H9 (cell line): ENCODE data around the gene SUFU. TPM values are rescaled to one million over a fixed set of nuclear protein-coding genes. Genes with fewer than 3 reads are reported as not detected.

Source experiments
- DNase-seq: peaks from one replicate; pipeline ENCODE4 v3.0.0-alpha.2; 2017
- H2AFZ ChIP-seq: one replicate; pipeline ENCODE4 v1.6.1; 2013; ENCODE audit warnings: mild to moderate bottlenecking, low read length, control low read depth, moderate library complexity
- H2AK5ac ChIP-seq: 2 replicates; pipeline ENCODE4 v1.6.1; 2013; ENCODE audit warnings: low read length, control low read depth, mixed read lengths; ENCODE audit not compliant: insufficient read length
- H2BK120ac ChIP-seq: one replicate; pipeline ENCODE4 v1.6.1; 2013; ENCODE audit warnings: low read depth, mild to moderate bottlenecking, low read length, control low read depth, inconsistent platforms; ENCODE audit not compliant: poor library complexity, severe bottlenecking
- H2BK12ac ChIP-seq: 2 replicates; pipeline ENCODE4 v1.6.1; 2013; ENCODE audit warnings: low read length, control low read depth, mixed read lengths, low read depth; ENCODE audit not compliant: insufficient read length
- H2BK15ac ChIP-seq: 2 replicates; pipeline ENCODE4 v1.6.1; 2013; ENCODE audit warnings: low read depth, low read length, control low read depth
- H2BK20ac ChIP-seq: one replicate; pipeline ENCODE4 v1.6.1; 2013; ENCODE audit warnings: low read depth, mild to moderate bottlenecking, low read length, control low read depth, inconsistent platforms; ENCODE audit not compliant: poor library complexity, severe bottlenecking
- H2BK5ac ChIP-seq: 2 replicates; pipeline ENCODE4 v1.6.1; 2013; ENCODE audit warnings: low read length, control low read depth, mixed read lengths; ENCODE audit not compliant: insufficient read length
- H3K14ac ChIP-seq: 2 replicates; pipeline ENCODE4 v1.6.1; 2013; ENCODE audit warnings: low read length, control low read depth; ENCODE audit not compliant: insufficient read depth
- H3K18ac ChIP-seq: 2 replicates; pipeline ENCODE4 v1.6.1; 2013; ENCODE audit warnings: low read depth, mild to moderate bottlenecking, mixed read lengths, low read length, control low read depth; ENCODE audit not compliant: insufficient read length
- H3K23ac ChIP-seq: 2 replicates; pipeline ENCODE4 v1.6.1; 2013; ENCODE audit warnings: low read length, control low read depth, mixed read lengths, low read depth; ENCODE audit not compliant: insufficient read length
- H3K23me2 ChIP-seq: 2 replicates; pipeline ENCODE4 v1.6.1; 2013; ENCODE audit warnings: low read depth, mild to moderate bottlenecking, mixed read lengths, low read length, control low read depth; ENCODE audit not compliant: insufficient read length, poor library complexity, severe bottlenecking
- H3K27ac ChIP-seq: 2 replicates; pipeline ENCODE4 v1.5.1; 2013; ENCODE audit warnings: low read length, control low read depth, mixed read lengths, low read depth; ENCODE audit not compliant: insufficient read length
- H3K27me3 ChIP-seq: 2 replicates; pipeline ENCODE4 v1.6.1; 2013; ENCODE audit warnings: low read length, control low read depth, inconsistent platforms; ENCODE audit not compliant: insufficient read depth
- H3K4ac ChIP-seq: 2 replicates; pipeline ENCODE4 v1.6.1; 2013; ENCODE audit warnings: low read depth, mild to moderate bottlenecking, control low read depth, inconsistent platforms, low read length, moderate library complexity
- H3K4me1 ChIP-seq: 2 replicates; pipeline ENCODE4 v1.6.1; 2013; ENCODE audit warnings: low read length, control low read depth, inconsistent platforms; ENCODE audit not compliant: insufficient read depth
- H3K4me2 ChIP-seq: 2 replicates; pipeline ENCODE4 v1.6.1; 2013; ENCODE audit warnings: low read length, control low read depth, mixed read lengths; ENCODE audit not compliant: insufficient read length, insufficient read depth
- H3K56ac ChIP-seq: 2 replicates; pipeline ENCODE4 v1.6.1; 2013; ENCODE audit warnings: low read depth, mild to moderate bottlenecking, mixed read lengths, low read length, control low read depth; ENCODE audit not compliant: insufficient read length
- H3K79me1 ChIP-seq: 2 replicates; pipeline ENCODE4 v1.6.1; 2013; ENCODE audit warnings: low read depth, mild to moderate bottlenecking, moderate library complexity, low read length, control low read depth, inconsistent platforms; ENCODE audit not compliant: insufficient read depth, poor library complexity, severe bottlenecking
- H3K79me2 ChIP-seq: 2 replicates; pipeline ENCODE4 v1.6.1; 2013; ENCODE audit warnings: low read length, control low read depth, inconsistent platforms; ENCODE audit not compliant: insufficient read depth
- H3K9ac ChIP-seq: 2 replicates; pipeline ENCODE4 v1.6.1; 2013; ENCODE audit warnings: low read length, control low read depth, mixed read lengths; ENCODE audit not compliant: insufficient read length; ENCODE audit errors: extremely low read depth
- H3K9me3 ChIP-seq: one replicate; pipeline ENCODE4 v1.6.1; 2013; ENCODE audit warnings: low read depth, low read length, inconsistent platforms; ENCODE audit not compliant: control insufficient read depth
- H3T11ph ChIP-seq: one replicate; pipeline ENCODE4 v1.6.1; 2013; ENCODE audit warnings: mild to moderate bottlenecking, low read length, control low read depth, inconsistent platforms
- H4K20me1 ChIP-seq: one replicate; pipeline ENCODE4 v1.6.1; 2013; ENCODE audit not compliant: control insufficient read depth, insufficient read length, insufficient read depth
- H4K5ac ChIP-seq: 2 replicates; pipeline ENCODE4 v1.6.1; 2013; ENCODE audit warnings: low read depth, mild to moderate bottlenecking, mixed read lengths, low read length, control low read depth; ENCODE audit not compliant: insufficient read length
- H4K8ac ChIP-seq: replicated peaks from 2 replicates; pipeline ENCODE4 v1.6.1; 2013; ENCODE audit warnings: low read length, control low read depth, mixed read lengths, low read depth; ENCODE audit not compliant: insufficient read length
- H4K91ac ChIP-seq: 2 replicates; pipeline ENCODE4 v1.6.1; 2013; ENCODE audit warnings: low read depth, mild to moderate bottlenecking, moderate library complexity, mixed read lengths, low read length, control low read depth; ENCODE audit not compliant: insufficient read length
- H3K27ac Mint-ChIP-seq, 3 experiments: 2 replicates in 2 of 3; 3 replicates in 1 of 3; pipeline ENCODE4 v1.8.0; 2020 to 2021; ENCODE audit warnings: mixed read lengths in 3 of 3, mild to moderate bottlenecking in 1 of 3, moderate library complexity in 1 of 3
- H3K27me3 Mint-ChIP-seq: 2 replicates; pipeline ENCODE4 v1.8.0; 2021; ENCODE audit warnings: low read depth, mild to moderate bottlenecking, moderate library complexity, mixed read lengths
- H3K36me3 Mint-ChIP-seq, 3 experiments: 2 replicates in 2 of 3; 3 replicates in 1 of 3; pipeline ENCODE4 v1.8.0; 2020 to 2021; ENCODE audit warnings: low read depth in 3 of 3, mixed read lengths in 3 of 3; ENCODE audit not compliant: insufficient read depth in 1 of 3
- H3K4me1 Mint-ChIP-seq, 2 experiments: 2 replicates each; pipeline ENCODE4 v1.8.0; 2020; ENCODE audit warnings: mixed read lengths in 2 of 2
- H3K4me3 Mint-ChIP-seq, 2 experiments: 2 replicates in 1 of 2; 3 replicates in 1 of 2; pipeline ENCODE4 v1.8.0; 2020 to 2021; ENCODE audit warnings: mild to moderate bottlenecking in 2 of 2, mixed read lengths in 2 of 2, moderate library complexity in 1 of 2
- H3K9me3 Mint-ChIP-seq, 2 experiments: 2 replicates in 1 of 2; 3 replicates in 1 of 2; pipeline ENCODE4 v1.8.0; 2020; ENCODE audit warnings: mild to moderate bottlenecking in 2 of 2, mixed read lengths in 2 of 2, moderate library complexity in 1 of 2
- WGBS: extraction: QIAGEN DNeasy Blood & Tissue Kit; methylation state at CpG from one replicate; pipeline ENCODE4 v1.1.7; 2013; ENCODE audit warnings: missing lambda C conversion rate, low lambda C conversion rate, mixed read lengths; ENCODE audit not compliant: insufficient read length; ENCODE audit errors: extremely low coverage; 5-methylcytosine and 5-hydroxymethylcytosine counted together
- total RNA-seq: library from RNA; stranded (reverse); gene quantifications from 2 replicates; pipeline ENCODE4 v1.2.1, GENCODE V29; 2021
- TF ChIP-seq, protein P1 (sequence below): fragments of 200-600 bp; sonication (generic); conservative IDR thresholded peaks from 3 replicates; pipeline ENCODE4 v1.8.0; 2021; ENCODE audit warnings: antibody characterized with exemption, mild to moderate bottlenecking

Gene SUFU
- total RNA-seq, 1 experiment from 2014 or later: 9.5 TPM

DNA sequence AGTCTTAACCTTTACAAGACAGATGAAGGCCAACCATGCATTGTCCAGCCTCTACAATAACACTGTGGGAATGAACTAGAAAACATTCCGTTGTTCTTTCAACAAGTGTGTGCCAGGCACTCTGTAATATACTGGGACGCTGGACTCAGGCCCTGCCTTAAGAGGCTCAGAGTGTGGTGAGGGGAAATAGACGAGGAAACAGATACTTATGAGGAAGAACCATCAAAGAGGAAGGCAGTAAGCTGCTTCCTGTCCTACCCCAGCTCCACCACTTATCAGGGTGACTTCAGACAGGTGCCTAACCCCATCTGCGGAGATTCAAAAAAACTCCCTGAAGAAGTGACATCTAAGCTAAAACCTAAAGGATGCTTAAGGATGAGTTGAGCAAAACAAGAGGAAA is 131.6 kb downstream of the SUFU start:
- no peak overlapping the region for H2BK120ac ChIP-seq
- Mint-ChIP-seq H3K4me1 (peaks cover 37 to 41% of the 10 kb centered on the region in 2 experiments), H3K36me3 (peaks cover 0 to 4% (median 0%) of the 10 kb centered on the region in 3 experiments; a peak in 4 of 7 replicates), H3K27me3 (peaks cover 4% of the 10 kb centered on the region; the same call in 1 of the 2 replicates), H3K9me3 (peaks cover 0 to 2% of the 10 kb centered on the region in 2 experiments; a peak in 1 of 5 replicates), H3K27ac (no peak overlapping the region), H3K4me3 (no peak overlapping the region)
- no peak overlapping the region for H3T11ph ChIP-seq
- no peak overlapping the region for H3K4ac ChIP-seq
- no peak overlapping the region for H2AK5ac ChIP-seq
- H4K20me1 ChIP-seq: no peaks in the 10 kb centered on the region
- H3K27ac ChIP-seq: no peak overlapping the region
- H3K9ac ChIP-seq: no peak overlapping the region
- H2BK15ac ChIP-seq: no peak overlapping the region
- H4K8ac ChIP-seq: no peak overlapping the region
- no peak overlapping the region for H3K18ac ChIP-seq
- H2AFZ ChIP-seq: no peak overlapping the region
- no peak for DNase-seq
- H3K14ac ChIP-seq: no peak overlapping the region
- H3K23ac ChIP-seq: no peak overlapping the region
- no peaks in the 10 kb centered on the region for H3K79me1 ChIP-seq
- H3K9me3 ChIP-seq: no peaks in the 10 kb centered on the region
- H3K79me2 ChIP-seq: no peaks in the 10 kb centered on the region
- no CpG with 5 or more reads among the region's 4 CpGs for WGBS
- H2BK20ac ChIP-seq: no peak overlapping the region
- TF ChIP-seq, protein P1, sequence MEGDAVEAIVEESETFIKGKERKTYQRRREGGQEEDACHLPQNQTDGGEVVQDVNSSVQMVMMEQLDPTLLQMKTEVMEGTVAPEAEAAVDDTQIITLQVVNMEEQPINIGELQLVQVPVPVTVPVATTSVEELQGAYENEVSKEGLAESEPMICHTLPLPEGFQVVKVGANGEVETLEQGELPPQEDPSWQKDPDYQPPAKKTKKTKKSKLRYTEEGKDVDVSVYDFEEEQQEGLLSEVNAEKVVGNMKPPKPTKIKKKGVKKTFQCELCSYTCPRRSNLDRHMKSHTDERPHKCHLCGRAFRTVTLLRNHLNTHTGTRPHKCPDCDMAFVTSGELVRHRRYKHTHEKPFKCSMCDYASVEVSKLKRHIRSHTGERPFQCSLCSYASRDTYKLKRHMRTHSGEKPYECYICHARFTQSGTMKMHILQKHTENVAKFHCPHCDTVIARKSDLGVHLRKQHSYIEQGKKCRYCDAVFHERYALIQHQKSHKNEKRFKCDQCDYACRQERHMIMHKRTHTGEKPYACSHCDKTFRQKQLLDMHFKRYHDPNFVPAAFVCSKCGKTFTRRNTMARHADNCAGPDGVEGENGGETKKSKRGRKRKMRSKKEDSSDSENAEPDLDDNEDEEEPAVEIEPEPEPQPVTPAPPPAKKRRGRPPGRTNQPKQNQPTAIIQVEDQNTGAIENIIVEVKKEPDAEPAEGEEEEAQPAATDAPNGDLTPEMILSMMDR: no peak
- no peak overlapping the region for H2BK12ac ChIP-seq
- no peaks in the 10 kb centered on the region for H3K27me3 ChIP-seq
- H3K56ac ChIP-seq: no peak overlapping the region
- no peak overlapping the region for H2BK5ac ChIP-seq
- no peak overlapping the region for H3K4me2 ChIP-seq
- no peaks in the 10 kb centered on the region for H3K23me2 ChIP-seq
- H3K4me1 ChIP-seq: peaks cover 7% of the 10 kb centered on the region
- H4K91ac ChIP-seq: no peak overlapping the region
- H4K5ac ChIP-seq: no peak overlapping the region
